Gastrocnemius medialis (tissue), 4 donors: ENCODE data around the gene NFATC3. TPM values are rescaled to one million over a fixed set of nuclear protein-coding genes. Genes with fewer than 3 reads are reported as not detected.

ENCODE experiments used
- ATAC-seq, 2 donors: fragments of 150-250 bp; one replicate each; pipeline ENCODE4 v1.9.1; 2016
- DNase-seq, 2 donors: peaks; one replicate each; pipeline ENCODE4 v3.0.0-alpha.2; 2019
- H3K27ac ChIP-seq, 4 donors: fragments of 200-600 bp; sonication (generic); 1 replicate in 1 of 4; 2 replicates in 3 of 4; pipeline ENCODE4 v1.5.1; 2016 to 2018; ENCODE audit warnings: mild to moderate bottlenecking in 2 of 4, moderate library complexity in 1 of 4
- H3K27me3 ChIP-seq, 3 donors: fragments of 200-600 bp; sonication (generic) in 2 of 3; 1 replicate in 1 of 3; 2 replicates in 2 of 3; pipeline versions ENCODE4 v1.5.1 to v1.6.0; 2016 to 2019; ENCODE audit warnings: mild to moderate bottlenecking in 1 of 3, moderate library complexity in 1 of 3
- H3K36me3 ChIP-seq, 2 donors: fragments of 200-600 bp; sonication (generic) in 1 of 2; one replicate each; pipeline ENCODE4 v1.5.1; 2017 to 2018
- H3K4me1 ChIP-seq, 2 donors: fragments of 200-600 bp; sonication (generic) in 1 of 2; one replicate each; pipeline ENCODE4 v1.5.1; 2016 to 2017; ENCODE audit warnings: mild to moderate bottlenecking in 2 of 2
- H3K4me3 ChIP-seq, 4 donors: fragments of 200-600 bp; sonication (generic) in 3 of 4; 1 replicate in 1 of 4; 2 replicates in 3 of 4; pipeline ENCODE4 v1.5.1; 2016 to 2019; ENCODE audit warnings: mild to moderate bottlenecking in 2 of 4
- H3K9me3 ChIP-seq, 3 donors: fragments of 200-600 bp; sonication (generic) in 2 of 3; 1 replicate in 1 of 3; 2 replicates in 2 of 3; pipeline ENCODE4 v1.5.1; 2016 to 2019
- POLR2A ChIP-seq, 2 donors: fragments of 450-650 bp; IDR thresholded peaks; one replicate each; pipeline ENCODE4 v1.6.1; 2017; ENCODE audit warnings: antibody characterized with exemption in 2 of 2, mild to moderate bottlenecking in 2 of 2, moderate library complexity in 2 of 2
- in situ Hi-C, 4 donors: fragments of 200-750 bp; cut with MboI; loops; one replicate each; pipeline versions ENCODE4 v1.15.0 to v1.8.0; 2017; ENCODE audit warnings: low sequenced_read_pairs in 4 of 4
- intact Hi-C: fragments of 100-400 bp; cut with DNase I; formaldehyde crosslinking; loops from one replicate; pipeline ENCODE4 v1.15.1; 2023; ENCODE audit warnings: low total_unique reads
- total RNA-seq, 4 donors: library from RNA; depleted of rRNA; stranded (reverse); fragments of >200 nt; gene quantifications; one replicate each; pipeline versions ENCODE4 v1.1.0 to v1.2.3, GENCODE V29; 2016
- TF ChIP-seq, protein P1 (sequence below), 5 experiments: fragments of 450-650 bp in 3 of 5; fragments of 200-600 bp in 2 of 5; sonication (generic) in 2 of 5; IDR thresholded peaks in 4 of 5; conservative IDR thresholded peaks in 1 of 5; 1 replicate in 4 of 5; 2 replicates in 1 of 5; pipeline ENCODE4 v1.5.1; 2016 to 2019; ENCODE audit warnings: antibody characterized with exemption in 5 of 5, mild to moderate bottlenecking in 3 of 5, moderate library complexity in 3 of 5

NFATC3 gene
- total RNA-seq, 4 donors from 2014 or later = 47.9 to 72.7 (median 70.7) TPM

DNA sequence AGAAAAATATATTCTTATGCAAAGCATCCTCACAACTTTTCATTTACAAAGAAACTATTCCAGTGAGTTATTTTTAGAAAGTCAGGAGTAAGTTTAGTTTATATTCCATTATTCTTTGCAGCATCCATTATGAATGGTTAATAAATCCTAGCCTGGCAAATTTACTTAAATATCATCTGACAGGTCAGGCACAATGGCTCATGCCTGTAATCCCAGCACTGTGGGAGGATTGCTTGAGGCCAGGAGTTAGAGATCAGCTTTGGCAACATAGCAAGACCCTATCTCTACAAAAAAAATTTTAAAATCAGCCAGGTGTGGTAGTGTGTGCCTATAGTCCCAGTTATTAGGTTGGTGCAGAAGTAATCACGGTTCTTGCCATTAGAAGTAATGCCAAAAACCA is 137.9 kb downstream of the NFATC3 start:
- no peak for DNase-seq
- TF ChIP-seq POLR2A (IDR thresholded peaks at IDR 0.05) = no peak
- TF ChIP-seq, protein P1, sequence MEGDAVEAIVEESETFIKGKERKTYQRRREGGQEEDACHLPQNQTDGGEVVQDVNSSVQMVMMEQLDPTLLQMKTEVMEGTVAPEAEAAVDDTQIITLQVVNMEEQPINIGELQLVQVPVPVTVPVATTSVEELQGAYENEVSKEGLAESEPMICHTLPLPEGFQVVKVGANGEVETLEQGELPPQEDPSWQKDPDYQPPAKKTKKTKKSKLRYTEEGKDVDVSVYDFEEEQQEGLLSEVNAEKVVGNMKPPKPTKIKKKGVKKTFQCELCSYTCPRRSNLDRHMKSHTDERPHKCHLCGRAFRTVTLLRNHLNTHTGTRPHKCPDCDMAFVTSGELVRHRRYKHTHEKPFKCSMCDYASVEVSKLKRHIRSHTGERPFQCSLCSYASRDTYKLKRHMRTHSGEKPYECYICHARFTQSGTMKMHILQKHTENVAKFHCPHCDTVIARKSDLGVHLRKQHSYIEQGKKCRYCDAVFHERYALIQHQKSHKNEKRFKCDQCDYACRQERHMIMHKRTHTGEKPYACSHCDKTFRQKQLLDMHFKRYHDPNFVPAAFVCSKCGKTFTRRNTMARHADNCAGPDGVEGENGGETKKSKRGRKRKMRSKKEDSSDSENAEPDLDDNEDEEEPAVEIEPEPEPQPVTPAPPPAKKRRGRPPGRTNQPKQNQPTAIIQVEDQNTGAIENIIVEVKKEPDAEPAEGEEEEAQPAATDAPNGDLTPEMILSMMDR (IDR thresholded peaks at IDR 0.05 in 4 of 5, conservative IDR thresholded peaks at IDR 0.05 in 1 of 5) = no peak
- Histone ChIP-seq H3K4me3 (no peak overlapping the region), H3K9me3 (no peaks in the 10 kb centered on the region), H3K4me1 (peaks cover 22 to 24% of the 10 kb centered on the region in 2 donors), H3K36me3 (peaks cover 0 to 4% of the 10 kb centered on the region in 2 donors), H3K27ac (peak overlapping the region in 2 of 4 donors; percentile 53 to 82), H3K27me3 (no peaks in the 10 kb centered on the region)
- intact Hi-C loops (no loop called here), in situ Hi-C loops (no loop called here)
- ATAC-seq = no peak

DNA sequence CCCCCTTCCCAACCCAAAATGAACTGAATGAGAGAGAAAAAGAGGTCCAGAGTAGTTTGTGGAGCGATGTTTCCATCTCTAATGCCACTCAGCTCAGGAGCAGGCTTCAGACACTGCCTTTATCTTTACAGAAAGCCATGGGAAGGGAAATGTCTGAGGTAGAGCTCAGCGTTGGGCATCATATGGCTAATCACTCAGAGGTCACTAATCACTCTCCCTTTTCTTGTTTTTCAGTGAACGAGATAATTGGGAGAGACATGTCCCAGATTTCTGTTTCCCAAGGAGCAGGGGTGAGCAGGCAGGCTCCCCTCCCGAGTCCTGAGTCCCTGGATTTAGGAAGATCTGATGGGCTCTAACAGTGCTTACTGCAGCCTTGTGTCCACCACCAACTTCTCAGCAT is 140.9 kb downstream of the NFATC3 start:
- peaks cover 0 to 4% of the 10 kb centered on the region in 2 donors for H3K36me3 ChIP-seq
- in situ Hi-C loops (loop anchor here in 2 of 4 donors (5.0 to 25.0 kb wide), 2 partner anchors 134 to 414 kb away; partner anchors contain the start of genes RANBP10 (in 1 of the 2) and TSNAXIP1 (in 1 of the 2)), intact Hi-C loops (no loop called here)
- DNase-seq = no peak
- no peak for ATAC-seq
- H3K4me1 ChIP-seq = peaks cover 32 to 34% of the 10 kb centered on the region in 2 donors
- H3K9me3 ChIP-seq = no peaks in the 10 kb centered on the region
- no peak for TF ChIP-seq POLR2A (IDR thresholded peaks at IDR 0.05)
- TF ChIP-seq, protein P1 (IDR thresholded peaks at IDR 0.05 in 4 of 5, conservative IDR thresholded peaks at IDR 0.05 in 1 of 5) = no peak
- no peak overlapping the region for H3K4me3 ChIP-seq
- no peaks in the 10 kb centered on the region for H3K27me3 ChIP-seq
- peak overlapping the region; percentile 68 to 85 (median 75) for H3K27ac ChIP-seq

DNA sequence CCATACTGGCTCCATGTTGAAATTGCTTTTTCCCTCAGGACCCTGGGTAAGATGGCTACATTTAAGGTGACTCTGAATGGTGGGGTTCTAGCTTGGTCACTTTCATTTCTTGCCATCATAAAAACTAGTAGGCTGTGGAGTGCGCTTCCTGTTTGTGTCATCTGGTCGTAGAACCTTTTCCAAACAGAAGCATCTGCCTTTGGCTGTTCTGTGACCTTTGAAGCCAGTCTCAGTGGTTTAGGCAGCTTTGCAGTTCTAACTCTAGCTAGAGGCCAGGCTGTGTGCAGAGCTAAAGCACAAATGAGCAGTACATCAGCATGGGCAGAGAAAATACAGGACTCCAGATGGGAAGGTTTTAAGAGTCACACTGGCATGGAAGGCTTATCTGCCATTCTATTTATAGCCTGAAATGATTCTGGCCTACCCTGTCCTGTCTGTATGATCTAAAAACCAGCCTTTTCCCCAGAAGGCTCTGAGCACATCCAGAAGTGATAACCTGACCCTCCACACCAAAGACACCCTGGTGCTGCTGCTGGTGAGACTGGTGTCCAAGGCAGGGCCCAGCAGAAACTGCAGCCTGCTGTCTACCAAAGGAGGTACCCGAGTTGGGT is 142.1 kb downstream of the NFATC3 start:
- H3K4me1 ChIP-seq = peaks cover 32 to 34% of the 10 kb centered on the region in 2 donors
- DNase-seq (no peak), ATAC-seq (peak in 1 of 2 donors; percentile 18)
- peak overlapping the region; percentile 68 to 85 (median 75) for H3K27ac ChIP-seq
- intact Hi-C loops (no loop called here), in situ Hi-C loops (loop anchor here in 2 of 4 donors (5.0 to 25.0 kb wide), 2 partner anchors 135 to 415 kb away; partner anchors contain the start of genes RANBP10 (in 1 of the 2) and TSNAXIP1 (in 1 of the 2))
- TF ChIP-seq, protein P1 (IDR thresholded peaks at IDR 0.05 in 4 of 5, conservative IDR thresholded peaks at IDR 0.05 in 1 of 5) = no peak
- TF ChIP-seq POLR2A (IDR thresholded peaks at IDR 0.05) = no peak
- no peaks in the 10 kb centered on the region for H3K36me3 ChIP-seq
- H3K9me3 ChIP-seq = no peaks in the 10 kb centered on the region
- no peaks in the 10 kb centered on the region for H3K27me3 ChIP-seq
- no peak overlapping the region for H3K4me3 ChIP-seq

DNA sequence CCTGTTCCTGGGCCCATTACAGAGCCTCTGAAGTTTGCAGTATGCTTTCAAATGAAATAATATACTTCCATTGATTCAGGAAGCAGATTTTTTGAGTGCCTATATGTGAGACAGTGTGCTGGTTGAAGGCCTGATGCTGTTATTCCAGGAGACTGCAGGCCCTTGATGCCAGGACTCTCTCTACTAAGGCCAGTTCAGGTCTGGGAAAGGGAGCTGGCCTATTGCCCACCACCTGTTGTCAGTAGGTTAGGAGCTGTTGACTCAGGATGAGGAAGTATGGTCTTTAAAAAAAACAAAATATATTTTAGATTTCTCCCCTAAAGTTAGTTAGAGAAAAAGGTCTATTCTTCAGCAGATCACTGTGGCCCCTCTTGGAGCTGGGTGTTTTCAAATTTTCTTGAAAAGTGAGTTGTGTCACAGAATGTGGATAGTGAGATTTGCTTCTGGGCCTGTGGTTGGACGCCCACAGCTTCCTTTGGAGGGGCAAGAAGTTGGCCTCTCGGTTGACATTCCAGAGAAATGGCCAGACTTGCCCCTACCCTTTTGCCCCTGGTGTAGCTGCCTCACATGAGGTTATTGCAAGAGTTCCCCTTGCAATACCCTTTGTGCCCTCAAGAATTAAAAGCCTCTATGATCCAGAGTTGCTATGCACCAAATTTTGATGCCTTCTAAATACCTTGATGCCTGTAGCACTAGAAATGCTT is 142.8 kb downstream of the NFATC3 start:
- no peaks in the 10 kb centered on the region for H3K9me3 ChIP-seq
- intact Hi-C loops = loop anchor here (1.0 to 2.0 kb wide), 2 partner anchors 134 to 235 kb away; no protein-coding TSS in a partner anchor
- no peak overlapping the region for H3K4me3 ChIP-seq
- peaks cover 32 to 34% of the 10 kb centered on the region in 2 donors for H3K4me1 ChIP-seq
- no peaks in the 10 kb centered on the region for H3K36me3 ChIP-seq
- ATAC-seq (peak; percentile 75 to 77), DNase-seq (peak; percentile 82 to 88)
- peak overlapping the region; percentile 68 to 85 (median 75) for H3K27ac ChIP-seq
- H3K27me3 ChIP-seq = no peaks in the 10 kb centered on the region
- TF ChIP-seq POLR2A (IDR thresholded peaks at IDR 0.05) = no peak
- TF ChIP-seq, protein P1 (IDR thresholded peaks at IDR 0.05 in 4 of 5, conservative IDR thresholded peaks at IDR 0.05 in 1 of 5) = peak in 3 of 5 experiments; percentile 11 to 30 (median 23)
- in situ Hi-C loops = loop anchor here in 2 of 4 donors (5.0 to 25.0 kb wide), 2 partner anchors 136 to 416 kb away; partner anchors contain the start of genes RANBP10 (in 1 of the 2) and TSNAXIP1 (in 1 of the 2)
